NCI-H2029 (cell line): ENCODE data around the gene TRAF3.
"Not testable (repeated sequence)": the region's sequence is repeated elsewhere in the genome, so short reads cannot be mapped to it uniquely, and the experiment has no call there.

Source experiments
- DNase-seq: peaks from one replicate; lab custom pipeline; 2025; lab: John Stamatoyannopoulos, UW

The TRAF3 gene

DNA sequence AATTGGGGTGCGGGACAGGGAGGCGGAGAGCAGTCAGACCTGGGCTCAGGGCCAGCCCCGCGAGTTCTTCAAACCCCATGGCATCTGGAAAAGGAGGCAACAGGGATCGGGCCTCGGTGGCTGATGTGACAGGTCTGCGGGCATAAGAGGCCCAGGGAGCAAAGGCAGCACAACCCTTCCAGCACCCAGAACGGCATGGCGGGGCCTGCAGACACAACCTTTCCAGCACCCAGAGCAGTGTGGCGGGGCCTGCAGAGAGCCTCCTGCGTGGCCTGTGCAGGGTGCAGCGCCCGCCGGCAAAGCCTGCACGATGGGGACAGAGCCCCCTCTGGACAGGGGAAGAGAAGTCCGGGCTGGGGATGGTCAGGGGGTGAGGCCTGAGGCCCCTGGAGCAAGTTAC, 26.2 kb upstream of the TRAF3 start:
- DNase-seq: no peak

GRCh38 chr14:102752239-102752847, 24.9 kb upstream of the TRAF3 start:
- DNase-seq: no peak

DNA sequence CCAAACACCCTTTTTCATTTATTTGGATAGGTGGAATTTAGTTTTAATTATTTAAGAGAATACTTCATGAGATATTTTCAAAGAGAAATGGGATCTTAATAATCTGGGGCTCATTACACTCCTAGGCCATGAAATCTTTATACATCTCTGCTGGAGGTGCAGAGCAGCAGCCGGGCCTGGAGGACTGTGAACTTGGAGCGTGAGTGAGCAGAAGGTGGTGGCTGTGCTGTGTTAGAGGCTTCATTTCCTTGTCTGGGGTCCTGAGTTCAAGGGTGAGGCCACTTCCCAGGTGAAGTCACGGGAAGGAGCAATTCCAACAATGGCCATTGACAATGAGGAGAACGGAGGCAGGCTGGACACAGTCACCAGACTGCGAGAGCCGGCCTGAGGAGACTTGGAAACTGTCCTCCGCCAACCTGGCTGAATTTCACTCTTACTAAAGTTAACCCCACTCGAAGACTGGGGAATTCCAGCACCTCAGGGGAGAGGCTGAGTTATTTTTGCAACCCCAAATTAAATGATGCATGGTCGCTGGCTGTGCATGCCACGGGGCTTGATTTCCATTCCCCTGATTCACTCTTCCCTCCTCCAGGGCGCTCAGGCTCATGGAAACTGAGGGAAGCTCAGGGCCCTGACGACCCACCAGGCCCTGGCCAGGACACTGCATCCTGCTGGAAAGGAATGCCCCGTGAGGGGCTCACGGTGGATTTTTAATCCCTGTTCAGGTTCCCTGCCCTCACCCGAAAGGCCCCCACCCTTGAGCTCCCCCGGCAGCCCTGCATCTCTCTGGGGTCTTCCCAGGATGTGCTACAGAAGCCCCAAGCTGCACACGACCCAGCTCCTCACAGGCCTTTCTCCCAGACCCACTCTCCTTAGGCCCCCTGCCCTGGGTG, 22.6 kb upstream of the TRAF3 start:
- no peak for DNase-seq

DNA sequence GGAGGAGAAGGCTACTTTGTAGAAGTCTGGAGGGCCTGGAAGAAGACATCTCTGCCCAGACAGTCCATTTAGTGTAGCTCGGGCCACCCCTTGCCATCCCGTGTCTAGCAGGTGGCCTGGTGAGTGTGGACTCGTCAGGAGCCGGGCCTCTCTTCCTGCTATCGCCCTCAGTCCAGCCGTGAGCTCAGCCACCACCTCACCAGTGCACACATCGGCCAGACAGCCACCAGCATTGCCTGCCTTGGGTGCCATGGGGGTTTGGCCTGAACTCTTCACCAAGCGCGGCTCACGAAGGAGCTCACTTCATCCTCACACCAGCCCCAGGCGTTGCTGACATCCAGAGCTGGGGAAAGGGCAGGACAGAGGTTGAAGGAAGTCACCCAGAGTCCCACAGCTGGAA, 19.6 kb upstream of the TRAF3 start:
- no peak for DNase-seq

DNA sequence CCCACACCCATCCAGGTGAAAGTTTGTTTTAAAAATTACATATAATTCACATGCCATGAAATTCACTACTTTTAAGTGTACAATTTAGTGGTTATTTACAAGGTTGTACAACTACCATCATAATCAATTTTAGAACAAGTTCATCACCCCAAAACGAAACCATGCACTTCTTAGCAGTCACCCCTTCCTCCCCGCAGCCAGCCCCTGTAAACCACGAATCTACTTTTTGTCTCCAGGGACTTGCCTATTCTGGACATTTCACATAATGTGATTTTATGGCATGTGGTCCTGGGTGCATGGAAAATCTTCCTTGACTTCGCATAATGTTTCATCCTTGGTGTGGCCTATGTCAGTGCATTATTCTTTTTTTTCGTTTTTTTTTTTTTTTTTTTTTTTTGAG, 19.2 kb upstream of the TRAF3 start:
- DNase-seq: no peak

GRCh38 chr14:102759456-102760187, 17.6 kb upstream of the TRAF3 start:
- DNase-seq: peak; percentile 16

DNA sequence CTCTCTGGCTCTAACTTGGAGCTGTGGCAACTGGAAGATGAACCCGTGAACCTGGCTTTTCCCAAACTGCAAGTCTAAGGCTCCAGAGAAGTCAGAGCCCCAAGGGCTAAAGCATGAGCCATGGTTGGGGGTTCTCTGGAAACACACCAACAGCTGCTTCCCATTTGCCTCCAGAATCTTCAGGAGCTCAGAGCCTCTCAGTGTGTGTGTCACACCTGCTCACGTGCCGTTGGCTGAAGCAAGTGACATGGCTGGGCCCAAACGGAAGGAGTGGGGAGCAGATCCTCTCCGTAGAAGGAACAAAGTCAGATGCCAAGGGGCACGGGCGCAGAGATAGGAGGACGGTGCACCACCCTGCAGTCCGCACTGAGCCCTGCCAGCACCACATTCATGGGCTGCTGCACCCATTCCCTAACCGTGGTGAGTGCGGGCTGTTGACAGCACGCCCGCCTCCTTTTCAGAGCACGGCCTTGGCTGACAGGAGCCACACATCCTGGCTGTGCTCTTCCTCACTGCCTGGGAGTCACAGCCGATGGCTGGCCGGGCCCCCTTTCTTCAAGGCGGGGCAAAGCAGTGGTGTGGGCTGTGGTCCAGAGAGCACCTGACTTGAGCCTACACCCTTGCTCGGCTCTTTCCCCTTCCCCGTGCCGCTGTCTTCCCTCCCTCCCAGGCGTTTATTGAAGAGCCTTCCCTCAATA, 16.6 kb upstream of the TRAF3 start:
- DNase-seq: no peak

- no peak for DNase-seq
These were observed 16.0 kb upstream of the TRAF3 start for GRCh38 chr14:102761206-102761605.

DNA sequence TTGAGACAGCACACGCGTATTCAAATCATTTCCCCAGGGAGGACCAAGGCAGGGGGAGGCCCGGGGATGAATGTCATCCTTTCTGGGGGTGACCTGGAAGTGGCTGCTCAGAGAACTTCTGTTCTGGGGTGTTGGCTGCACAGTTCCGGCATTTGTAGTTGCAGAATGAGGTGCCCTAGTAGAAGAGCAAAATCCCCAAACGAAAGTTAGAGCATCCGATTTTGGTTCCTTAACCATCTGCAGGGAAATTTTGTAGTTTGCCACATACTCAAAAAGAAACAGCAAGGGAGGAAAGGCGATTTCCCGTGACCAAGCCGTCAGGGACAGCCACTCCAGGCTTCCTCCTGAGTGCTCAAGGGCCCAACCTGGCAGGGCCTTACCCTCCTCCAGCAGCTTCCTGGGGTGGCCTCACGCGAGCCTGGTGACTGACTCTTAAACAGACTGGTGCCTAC, 13.0 kb upstream of the TRAF3 start:
- no peak for DNase-seq

DNA sequence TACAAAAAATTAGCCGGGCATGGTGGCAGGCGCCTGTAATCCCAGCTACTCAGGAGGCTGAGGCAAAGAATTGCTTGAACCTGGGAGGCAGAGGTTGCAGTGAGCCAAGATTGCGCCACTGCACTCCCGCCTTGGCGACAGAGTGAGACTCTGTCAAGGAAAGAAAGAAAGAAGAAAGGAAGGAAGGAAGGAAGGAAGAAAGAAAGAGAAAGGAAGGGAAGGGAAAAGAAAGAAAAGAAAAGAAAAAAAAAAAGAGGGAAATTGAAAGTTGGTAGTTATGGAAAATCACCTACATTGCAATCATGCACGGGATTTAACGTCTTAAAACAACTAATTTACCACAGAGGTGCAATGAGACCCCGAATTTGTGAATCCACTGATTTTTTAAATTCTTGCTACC, 11.5 kb upstream of the TRAF3 start:
- DNase-seq: not testable (repeated sequence)

DNA sequence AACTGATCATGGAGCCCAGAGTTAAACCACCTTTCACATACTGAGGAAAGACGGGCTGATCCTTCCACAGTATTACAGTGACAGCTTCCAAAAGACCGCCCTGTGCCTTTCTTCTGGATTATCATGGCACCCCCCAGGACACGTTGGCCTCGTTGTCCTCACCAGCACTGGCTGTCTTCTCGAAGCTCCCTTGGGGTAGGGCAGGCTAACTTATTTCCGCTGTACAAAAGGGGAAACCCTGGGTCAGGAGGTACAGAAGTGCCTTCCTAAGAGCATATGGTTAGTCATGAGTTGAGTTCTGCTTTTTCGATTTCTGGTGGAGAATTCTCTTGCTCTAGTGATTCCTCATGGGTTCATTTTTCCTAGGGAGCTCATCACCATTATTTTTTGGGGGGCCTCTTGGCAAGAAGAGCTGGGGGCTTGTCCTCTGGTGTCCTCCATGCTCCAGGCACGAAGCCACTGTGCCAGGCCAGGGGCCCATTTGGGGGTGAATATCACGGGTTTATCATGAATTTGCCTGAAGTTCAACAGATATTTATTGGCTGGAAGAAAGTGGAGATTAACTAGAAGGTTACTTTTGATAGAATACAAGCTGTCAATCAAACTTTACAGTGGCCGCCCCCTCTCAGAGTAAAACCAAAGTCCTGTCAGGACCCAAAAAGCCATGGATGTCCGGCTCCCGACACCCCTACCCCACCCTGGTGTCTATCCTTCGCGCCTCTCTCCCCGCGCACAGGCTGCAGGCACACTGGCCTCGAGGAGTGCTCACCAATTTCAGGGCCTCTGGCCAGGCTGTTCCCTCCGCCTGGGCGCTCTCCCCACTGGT, 8.8 kb upstream of the TRAF3 start:
- no peak for DNase-seq

GRCh38 chr14:102769049-102769327, 8.3 kb upstream of the TRAF3 start:
- no peak for DNase-seq

DNA sequence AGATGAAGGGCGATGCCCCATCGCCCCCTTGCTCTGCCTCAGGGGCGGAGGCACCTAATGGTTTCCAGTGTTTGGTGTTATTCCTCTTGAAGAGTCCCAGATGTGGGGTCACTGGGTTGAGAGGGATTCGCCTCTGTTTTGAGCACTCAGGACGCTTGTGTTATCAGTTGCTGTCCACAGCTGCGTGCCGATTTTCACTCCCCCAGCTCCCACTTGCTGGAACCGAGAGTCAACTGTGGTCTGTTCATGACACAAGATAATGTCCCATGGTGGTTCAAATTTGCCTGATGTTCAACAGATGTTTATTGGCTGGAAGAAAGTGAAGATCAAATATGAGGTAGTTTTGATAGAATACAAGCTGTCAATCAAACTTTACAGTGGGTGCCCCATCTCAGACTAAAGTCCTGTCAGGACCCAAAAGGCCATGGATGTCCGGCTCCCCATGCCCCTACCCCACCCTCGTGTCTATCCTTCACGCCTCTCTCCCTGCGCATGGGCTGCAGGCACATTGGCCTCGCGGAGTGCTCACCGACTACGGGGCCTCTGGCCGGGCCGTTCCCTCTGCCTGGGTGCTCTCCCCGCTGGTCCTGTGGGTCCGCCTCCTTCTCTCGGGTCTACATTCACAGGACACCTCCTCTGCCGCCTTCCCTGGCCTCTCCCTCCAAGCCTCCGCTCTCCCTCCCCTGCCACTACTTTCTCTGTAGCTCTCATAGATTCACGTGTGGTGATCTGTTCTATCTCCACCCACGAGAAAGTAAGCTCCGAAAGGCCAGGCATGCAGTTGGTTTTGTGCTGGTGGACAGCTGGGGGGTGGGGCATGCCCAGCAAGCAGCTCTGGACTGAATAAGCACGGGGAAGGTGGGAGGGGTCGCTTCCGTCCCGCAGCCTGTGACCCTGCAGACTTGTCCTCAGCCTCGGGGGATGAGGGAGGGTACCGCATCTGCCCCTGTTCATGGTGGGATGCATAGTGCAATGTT, 6.8 kb upstream of the TRAF3 start:
- no peak for DNase-seq

DNA sequence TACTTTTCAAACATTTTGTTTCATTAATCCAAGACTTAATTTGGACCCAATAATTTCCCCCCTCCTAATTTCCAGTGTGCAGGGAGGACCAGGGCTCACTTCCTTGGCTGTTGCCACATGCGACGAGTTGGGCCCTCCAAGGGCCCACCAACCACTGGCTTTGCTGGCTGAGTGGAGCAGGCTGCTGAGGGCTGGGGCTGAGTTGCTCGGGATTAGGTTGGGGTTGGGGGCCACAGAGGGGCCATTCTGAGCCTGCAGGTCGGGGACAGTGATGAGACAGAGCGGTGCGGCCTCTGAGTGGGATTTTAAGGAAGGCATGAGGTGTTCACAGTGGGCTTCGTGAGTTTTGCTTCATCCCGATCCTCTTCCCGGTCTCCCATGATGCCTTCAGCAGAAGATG, 6.1 kb upstream of the TRAF3 start:
- no peak for DNase-seq

- DNase-seq: no peak
These were observed 4.3 kb upstream of the TRAF3 start for GRCh38 chr14:102772781-102773570.

DNA sequence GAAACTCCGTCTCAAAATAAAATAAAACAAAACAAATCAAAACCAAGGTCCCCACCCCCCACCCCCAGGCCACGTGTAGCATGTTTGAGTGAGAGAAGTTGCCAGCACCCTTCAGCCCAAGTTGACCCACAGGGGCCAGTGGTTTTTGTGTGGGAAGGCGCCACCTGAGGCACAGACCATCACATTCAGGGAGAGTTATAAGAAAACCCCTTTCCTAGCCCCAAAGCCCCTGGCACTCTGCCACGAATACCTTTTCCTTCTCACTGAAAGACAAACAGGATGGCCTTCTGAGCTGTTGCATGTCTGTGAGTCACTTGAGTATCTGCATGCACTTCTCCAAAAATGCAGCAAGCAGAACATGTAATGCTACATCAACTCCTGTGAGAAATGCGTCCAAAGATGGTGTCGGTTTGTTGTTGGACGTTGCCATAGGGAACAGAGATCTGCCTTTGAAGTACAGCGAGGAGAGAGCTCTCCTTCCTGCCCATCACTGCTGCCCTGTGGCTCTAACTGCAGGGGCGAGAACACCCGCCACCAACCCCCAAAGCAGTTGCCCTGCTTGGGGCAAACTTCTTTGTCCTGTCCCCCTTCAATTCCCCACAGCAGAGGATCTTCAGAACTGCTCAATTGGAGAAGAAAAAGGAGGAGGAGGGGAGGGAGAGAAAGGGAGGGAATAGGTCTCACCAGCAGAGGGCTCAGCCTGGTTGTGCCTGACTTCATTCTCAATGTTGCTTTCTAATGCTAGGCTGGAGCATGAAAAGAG, 2.7 kb upstream of the TRAF3 start:
- peak; percentile 6 for DNase-seq

DNA sequence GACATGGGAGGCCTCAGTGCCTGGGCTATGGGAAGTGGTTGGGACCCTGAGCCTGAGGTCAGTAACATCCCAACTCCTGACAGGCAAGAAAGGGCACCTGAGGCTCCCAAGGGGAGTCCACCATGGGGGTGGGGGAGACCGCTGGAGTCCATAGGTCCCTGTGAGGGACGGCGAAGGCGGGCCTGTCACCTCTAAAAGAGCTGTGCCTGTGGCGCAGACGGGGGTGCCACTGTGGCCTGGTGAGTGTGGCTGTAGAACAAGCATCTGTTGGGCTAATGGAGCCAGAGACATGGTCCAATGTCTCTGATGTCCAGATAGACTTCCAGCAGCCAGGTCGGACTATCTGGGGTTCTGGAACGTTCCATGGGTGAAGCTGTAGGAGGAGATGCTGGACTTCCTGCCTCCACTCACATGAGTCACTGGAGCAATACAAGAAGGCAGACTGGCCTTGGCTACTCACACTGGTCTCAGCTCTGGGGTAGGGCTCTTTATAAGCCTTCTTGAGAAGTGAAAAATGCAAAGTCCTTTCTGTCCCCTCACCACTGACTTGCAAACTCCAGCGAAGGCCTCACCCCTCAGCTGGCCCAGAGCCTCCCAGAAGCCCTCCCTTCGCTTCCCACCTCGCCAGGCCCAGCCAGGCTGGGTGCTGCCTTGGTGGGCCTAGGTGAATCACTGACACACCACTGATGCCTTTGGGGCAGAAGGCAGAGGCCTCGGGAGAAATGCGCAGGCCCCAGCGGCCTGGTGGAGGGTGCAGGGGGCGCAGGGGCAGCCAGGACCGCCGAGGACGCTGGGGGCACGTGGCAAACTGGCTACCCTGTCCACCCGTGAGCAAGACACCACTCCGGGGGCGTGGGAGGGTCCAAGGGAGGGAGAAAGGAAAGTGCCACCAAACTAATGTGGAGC, 1.1 kb upstream of the TRAF3 start:
- no peak for DNase-seq
